Neural cell (in vitro differentiated cells): ENCODE data around the gene YWHAG.

Experiments
- EP300 ChIP-seq: fragments of 450-650 bp; conservative IDR thresholded peaks from 2 replicates; pipeline ENCODE4 v1.6.1; 2014; ENCODE audit warnings: antibody characterized with exemption, mild to moderate bottlenecking, moderate library complexity; ENCODE audit not compliant: poor library complexity, severe bottlenecking
- EZH2 ChIP-seq: fragments of 200-600, 300-800 bp; shearing (Covaris generic), sonication (generic); IDR thresholded peaks from 2 replicates; pipeline ENCODE4 v1.6.1; 2014; ENCODE audit warnings: antibody characterized with exemption, low read length, borderline replicate concordance, mild to moderate bottlenecking; ENCODE audit not compliant: insufficient read depth, poor library complexity, severe bottlenecking
- MXI1 ChIP-seq: fragments of 450-650 bp; conservative IDR thresholded peaks from 2 replicates; pipeline ENCODE4 v1.6.1; 2014; ENCODE audit warnings: antibody characterized with exemption, mild to moderate bottlenecking; ENCODE audit not compliant: poor library complexity, severe bottlenecking
- TF ChIP-seq, protein P1 (sequence below): fragments of 450-650 bp; IDR thresholded peaks from 2 replicates; pipeline ENCODE4 v1.5.1; 2014; ENCODE audit warnings: antibody characterized with exemption, mild to moderate bottlenecking, moderate library complexity; ENCODE audit not compliant: poor library complexity, severe bottlenecking

DNA sequence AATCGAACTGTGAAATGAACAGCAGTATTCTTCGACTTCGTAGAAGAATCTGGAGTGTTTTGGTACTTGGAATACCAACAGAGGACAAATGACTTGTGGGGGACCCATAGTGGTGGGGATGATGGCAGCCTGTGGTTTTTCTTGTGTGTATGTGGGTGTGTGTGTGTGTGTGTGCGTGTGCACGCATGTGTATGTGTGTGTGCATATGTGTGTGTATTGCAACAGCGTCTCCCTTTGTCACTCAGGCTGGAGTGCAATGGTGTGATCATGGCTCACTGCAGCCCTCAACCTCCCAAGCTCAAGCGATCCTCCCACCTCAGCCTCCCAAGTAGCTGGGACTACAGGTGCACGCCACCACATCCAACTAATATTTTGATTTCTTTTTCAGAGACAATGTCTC is 9.4 kb upstream of the YWHAG start:
- TF ChIP-seq, protein P1, sequence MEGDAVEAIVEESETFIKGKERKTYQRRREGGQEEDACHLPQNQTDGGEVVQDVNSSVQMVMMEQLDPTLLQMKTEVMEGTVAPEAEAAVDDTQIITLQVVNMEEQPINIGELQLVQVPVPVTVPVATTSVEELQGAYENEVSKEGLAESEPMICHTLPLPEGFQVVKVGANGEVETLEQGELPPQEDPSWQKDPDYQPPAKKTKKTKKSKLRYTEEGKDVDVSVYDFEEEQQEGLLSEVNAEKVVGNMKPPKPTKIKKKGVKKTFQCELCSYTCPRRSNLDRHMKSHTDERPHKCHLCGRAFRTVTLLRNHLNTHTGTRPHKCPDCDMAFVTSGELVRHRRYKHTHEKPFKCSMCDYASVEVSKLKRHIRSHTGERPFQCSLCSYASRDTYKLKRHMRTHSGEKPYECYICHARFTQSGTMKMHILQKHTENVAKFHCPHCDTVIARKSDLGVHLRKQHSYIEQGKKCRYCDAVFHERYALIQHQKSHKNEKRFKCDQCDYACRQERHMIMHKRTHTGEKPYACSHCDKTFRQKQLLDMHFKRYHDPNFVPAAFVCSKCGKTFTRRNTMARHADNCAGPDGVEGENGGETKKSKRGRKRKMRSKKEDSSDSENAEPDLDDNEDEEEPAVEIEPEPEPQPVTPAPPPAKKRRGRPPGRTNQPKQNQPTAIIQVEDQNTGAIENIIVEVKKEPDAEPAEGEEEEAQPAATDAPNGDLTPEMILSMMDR: no peak
- TF ChIP-seq EZH2 (no peak), MXI1 (no peak), EP300 (no peak)
